A549 treated with ZK216348 at 1 μM for 4 hours (cell line): ENCODE data around the gene CCBE1. TPM values are rescaled to one million over a fixed set of nuclear protein-coding genes. Genes with fewer than 3 reads are reported as not detected.

Experiments used
- total RNA-seq: library from RNA; stranded (reverse); fragments of 200-300 nt; extraction: Qiagen RNA extraction; gene quantifications from 5 replicates; pipeline ENCODE4 v1.2.3, GENCODE V29; 2022; ENCODE audit warnings: low read depth

The CCBE1 gene
- total RNA-seq: 7.6 to 16.2 TPM (median 11.4 TPM) in 5 replicates

GRCh38 chr18:59697236-59697932, at the start of gene CCBE1:
Gene CCBE1 (minus strand): TSS chr18:59697423.

Other genes starting within 250 kb of the CCBE1 start
- 9.4 to 13.9 TPM (median 12.9 TPM) in 5 replicates for gene PMAIP1, start 202.6 kb upstream of the CCBE1 start, total RNA-seq